WTC11 (cell line): ENCODE data around the gene PRR23E.

Experiments used
- CBFB ChIP-seq: sonication (generic); formaldehyde crosslinking; IDR thresholded peaks from 2 replicates; pipeline ENCODE4 v1.8.1; 2022; ENCODE audit warnings: mild to moderate bottlenecking, low read depth, missing genetic modification reagents
- ESRRA ChIP-seq: sonication (generic); formaldehyde crosslinking; IDR thresholded peaks from 2 replicates; pipeline ENCODE4 v1.8.1; 2022; ENCODE audit warnings: mild to moderate bottlenecking, missing genetic modification reagents, borderline replicate concordance
- IRF1 ChIP-seq: sonication (generic); formaldehyde crosslinking; IDR thresholded peaks from 2 replicates; pipeline ENCODE4 v1.8.0; 2023; ENCODE audit warnings: missing genetic modification reagents
- NR1H2 ChIP-seq: sonication (generic); formaldehyde crosslinking; IDR thresholded peaks from 2 replicates; pipeline ENCODE4 v1.9.0; 2021; ENCODE audit warnings: mild to moderate bottlenecking, moderate library complexity, missing genetic modification reagents
- TCF7 ChIP-seq: sonication (generic); formaldehyde crosslinking; IDR thresholded peaks from 2 replicates; pipeline ENCODE4 v1.8.0; 2022; ENCODE audit warnings: mild to moderate bottlenecking, low read depth, missing genetic modification reagents, moderate library complexity
- USF2 ChIP-seq: sonication (generic); formaldehyde crosslinking; IDR thresholded peaks from 2 replicates; pipeline ENCODE4 v1.8.1; 2023; ENCODE audit warnings: mild to moderate bottlenecking, missing genetic modification reagents, moderate library complexity
- ZNF263 ChIP-seq: sonication (generic); formaldehyde crosslinking; IDR thresholded peaks from 2 replicates; pipeline ENCODE4 v1.8.1; 2022; ENCODE audit warnings: low read depth, mild to moderate bottlenecking, moderate library complexity, missing genetic modification reagents
- TF ChIP-seq, protein P1 (sequence below): fragments of 200-600 bp; IDR thresholded peaks from 2 replicates; pipeline ENCODE4 v1.8.0; 2022; ENCODE audit warnings: antibody characterized with exemption

GRCh38 chr3:127180859-127181258, 12.1 kb upstream of the PRR23E start:
- TF ChIP-seq, protein P1, sequence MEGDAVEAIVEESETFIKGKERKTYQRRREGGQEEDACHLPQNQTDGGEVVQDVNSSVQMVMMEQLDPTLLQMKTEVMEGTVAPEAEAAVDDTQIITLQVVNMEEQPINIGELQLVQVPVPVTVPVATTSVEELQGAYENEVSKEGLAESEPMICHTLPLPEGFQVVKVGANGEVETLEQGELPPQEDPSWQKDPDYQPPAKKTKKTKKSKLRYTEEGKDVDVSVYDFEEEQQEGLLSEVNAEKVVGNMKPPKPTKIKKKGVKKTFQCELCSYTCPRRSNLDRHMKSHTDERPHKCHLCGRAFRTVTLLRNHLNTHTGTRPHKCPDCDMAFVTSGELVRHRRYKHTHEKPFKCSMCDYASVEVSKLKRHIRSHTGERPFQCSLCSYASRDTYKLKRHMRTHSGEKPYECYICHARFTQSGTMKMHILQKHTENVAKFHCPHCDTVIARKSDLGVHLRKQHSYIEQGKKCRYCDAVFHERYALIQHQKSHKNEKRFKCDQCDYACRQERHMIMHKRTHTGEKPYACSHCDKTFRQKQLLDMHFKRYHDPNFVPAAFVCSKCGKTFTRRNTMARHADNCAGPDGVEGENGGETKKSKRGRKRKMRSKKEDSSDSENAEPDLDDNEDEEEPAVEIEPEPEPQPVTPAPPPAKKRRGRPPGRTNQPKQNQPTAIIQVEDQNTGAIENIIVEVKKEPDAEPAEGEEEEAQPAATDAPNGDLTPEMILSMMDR = no peak
- TF ChIP-seq IRF1 (CRISPR knock-in tag) (no peak), ESRRA (CRISPR knock-in tag) (no peak), CBFB (CRISPR knock-in tag) (no peak), ZNF263 (CRISPR knock-in tag) (no peak), NR1H2 (CRISPR knock-in tag) (no peak), USF2 (CRISPR knock-in tag) (no peak), TCF7 (no peak)
